ENCODE data around the gene C5.

Gene C5

GRCh38 chr9:120914953-120915352 lies 135.1 kb downstream of the C5 start:
- in situ Hi-C loops (cut with MboI; ENCODE audit: low sequenced_read_pairs) = no loop called here

- in situ Hi-C loops (cut with MboI; ENCODE audit: low sequenced_read_pairs) = no loop called here
Observed at GRCh38 chr9:120914396-120914795, 135.7 kb downstream of the C5 start.

GRCh38 chr9:120913647-120914264 lies 136.3 kb downstream of the C5 start:
- in situ Hi-C loops (cut with MboI; ENCODE audit: low sequenced_read_pairs) = no loop called here

- in situ Hi-C loops (cut with MboI; ENCODE audit: low sequenced_read_pairs) = no loop called here
Observed at GRCh38 chr9:120912958-120913646, 137.0 kb downstream of the C5 start.

- in situ Hi-C loops (cut with MboI; ENCODE audit: low sequenced_read_pairs) = no loop called here
Observed at GRCh38 chr9:120911295-120911837, 138.7 kb downstream of the C5 start.

GRCh38 chr9:120910643-120911042 lies 139.4 kb downstream of the C5 start:
- in situ Hi-C loops (cut with MboI; ENCODE audit: low sequenced_read_pairs) = no loop called here

- in situ Hi-C loops (cut with MboI; ENCODE audit: low sequenced_read_pairs) = no loop called here
Observed at GRCh38 chr9:120909904-120910303, 140.2 kb downstream of the C5 start.

GRCh38 chr9:120905315-120906164 lies 144.5 kb downstream of the C5 start:
- in situ Hi-C loops (cut with MboI; ENCODE audit: low sequenced_read_pairs) = no loop called here

GRCh38 chr9:120904978-120905301 lies 145.1 kb downstream of the C5 start:
- in situ Hi-C loops (cut with MboI; ENCODE audit: low sequenced_read_pairs) = no loop called here

- in situ Hi-C loops (cut with MboI; ENCODE audit: low sequenced_read_pairs) = no loop called here
Observed at GRCh38 chr9:120904061-120904977, 145.8 kb downstream of the C5 start.

GRCh38 chr9:120902569-120903535 lies 147.2 kb downstream of the C5 start:
- in situ Hi-C loops (cut with MboI; ENCODE audit: low sequenced_read_pairs) = no loop called here

Measured in HL-60/S4 treated with retinoic acid at 250 ng/mL for 4 days and 3 days (cell line).